SW 1271 (cell line): ENCODE results near the gene PALM2AKAP2.
"Not testable (repeated sequence)": the region's sequence is repeated elsewhere in the genome, so short reads cannot be mapped to it uniquely, and the experiment has no call there.

Experiments used
- DNase-seq, 2 experiments: peaks; one replicate each; lab custom pipeline; 2025; lab: John Stamatoyannopoulos, UW

PALM2AKAP2 gene

DNA sequence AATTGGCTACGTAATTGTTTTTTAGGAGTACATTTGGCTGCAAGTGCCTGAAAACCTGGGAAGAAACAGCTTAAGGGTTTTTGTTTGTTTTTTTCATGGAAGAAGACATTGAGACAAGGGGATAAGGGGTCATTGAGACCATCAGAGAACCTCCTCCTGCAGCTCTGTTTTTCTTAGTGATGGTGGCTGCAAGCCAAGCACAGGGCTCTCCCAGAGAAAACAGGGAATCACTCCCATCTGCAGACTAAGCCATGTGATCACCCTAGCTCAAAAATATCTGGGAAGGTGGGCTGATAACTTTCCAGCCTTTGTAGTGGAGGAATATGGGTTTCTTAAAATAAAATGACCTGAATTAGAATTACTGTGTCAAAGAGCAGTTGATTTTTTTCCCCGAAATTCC is 25.1 kb downstream of the PALM2AKAP2 start:
- DNase-seq = no peak

DNA sequence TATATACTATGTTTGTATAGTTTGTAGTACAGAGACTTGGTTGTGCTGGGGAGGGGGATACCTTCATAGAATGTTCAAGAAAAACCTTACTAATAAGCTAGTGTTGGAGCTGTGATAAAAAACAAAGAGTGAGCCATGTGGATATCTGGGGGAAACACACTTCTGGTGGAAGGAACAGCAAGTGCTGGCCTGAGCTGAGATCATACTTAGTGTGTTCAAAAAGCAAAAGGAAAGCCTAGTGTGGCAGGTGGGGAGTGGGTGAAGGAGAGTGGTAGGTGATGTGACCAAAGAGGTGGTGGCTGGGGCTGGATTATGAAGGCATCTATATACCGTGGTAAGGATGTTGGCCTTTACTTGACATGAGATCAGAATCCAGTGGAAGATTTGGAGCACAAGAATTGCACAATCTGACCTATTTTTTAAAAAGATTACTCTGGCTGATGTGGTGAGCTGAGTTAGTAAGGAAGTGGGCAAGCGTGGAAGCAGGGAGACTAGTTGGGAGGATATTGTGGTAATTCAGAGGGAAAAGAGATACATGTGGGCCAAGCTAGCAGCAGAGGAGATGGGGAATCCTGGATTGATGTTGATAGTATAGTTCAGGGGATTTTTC is 26.6 kb downstream of the PALM2AKAP2 start:
- DNase-seq = no peak

DNA sequence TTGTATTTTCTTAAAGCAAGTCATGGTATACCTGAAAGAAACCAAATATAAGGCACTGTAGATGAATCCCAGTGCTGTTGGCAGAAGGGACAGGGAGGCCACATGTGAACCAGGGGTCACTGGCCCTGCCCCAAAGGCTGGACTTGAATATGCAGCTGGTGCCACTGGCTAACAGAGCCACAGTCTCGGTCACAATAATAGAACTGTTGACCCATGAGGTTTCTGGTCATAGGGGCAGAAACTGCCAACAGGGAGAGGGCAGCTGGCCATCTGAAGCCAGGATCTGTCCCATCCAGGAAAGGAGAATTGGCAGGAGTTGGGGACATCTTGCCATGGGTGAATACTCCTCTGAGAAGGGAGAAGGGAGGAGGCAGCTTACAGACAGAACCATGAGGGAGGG is 31.9 kb downstream of the PALM2AKAP2 start:
- no peak for DNase-seq

DNA sequence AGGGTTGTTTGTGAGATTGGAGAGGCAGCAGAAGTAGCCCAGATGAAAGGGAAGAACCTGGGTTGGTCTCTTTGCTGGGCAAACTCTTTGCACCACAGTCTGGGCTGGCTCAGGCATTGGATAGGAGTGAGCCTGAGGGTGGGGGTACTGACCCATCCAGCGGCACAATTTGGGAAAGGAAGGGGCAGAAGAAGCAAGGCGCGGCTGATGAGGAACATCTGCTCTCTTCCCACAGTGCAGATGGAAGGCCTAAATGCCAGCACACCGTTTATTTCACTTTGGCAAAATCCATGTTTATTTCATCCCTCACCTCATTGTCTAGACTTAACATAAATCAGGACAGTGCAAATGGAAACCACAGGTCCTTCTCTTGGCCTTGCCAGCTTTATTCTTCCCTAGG is 32.3 kb downstream of the PALM2AKAP2 start:
- no peak for DNase-seq

DNA sequence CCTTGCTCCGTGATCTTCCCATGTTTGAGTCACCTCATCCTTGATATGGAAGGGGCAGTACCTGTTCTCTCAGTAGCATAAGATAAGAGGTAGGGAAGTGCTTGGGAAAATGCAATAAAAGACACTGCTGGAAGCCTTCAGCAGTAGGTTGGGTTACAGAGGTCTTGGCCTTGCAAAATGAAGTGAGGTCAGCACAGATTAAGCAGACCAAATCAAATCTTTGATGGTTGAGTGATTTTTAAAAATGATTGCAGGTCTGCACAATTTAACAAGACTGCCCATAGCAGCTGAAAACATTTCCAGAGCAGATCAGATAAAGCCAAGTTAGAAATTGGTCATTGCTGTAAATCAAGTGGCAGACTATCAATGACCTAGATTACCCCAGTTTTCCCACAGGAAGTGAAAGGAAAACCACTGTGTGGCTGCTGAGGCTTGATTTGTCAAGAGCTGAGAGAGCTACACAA is 32.9 kb downstream of the PALM2AKAP2 start:
- DNase-seq = no peak

DNA sequence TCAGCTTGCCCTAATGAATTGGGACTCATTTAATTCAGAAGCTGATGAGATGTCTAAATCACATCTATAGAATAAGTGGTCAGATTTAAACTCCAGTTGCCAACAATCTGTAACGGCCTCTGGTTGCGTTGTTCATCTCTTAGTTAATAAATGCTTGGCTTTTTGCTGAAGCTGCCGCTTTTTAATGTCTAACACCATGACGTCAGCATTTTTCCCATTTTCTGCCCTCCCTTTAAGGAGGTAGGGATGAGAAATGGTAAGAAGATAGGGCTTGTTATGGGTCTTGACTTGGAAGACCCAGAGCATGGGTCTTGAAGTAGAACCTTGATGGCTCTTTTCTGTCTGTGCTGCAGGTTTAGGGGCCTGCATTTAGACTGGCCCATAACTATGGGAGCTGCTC is 33.3 kb downstream of the PALM2AKAP2 start:
- no peak for DNase-seq

DNA sequence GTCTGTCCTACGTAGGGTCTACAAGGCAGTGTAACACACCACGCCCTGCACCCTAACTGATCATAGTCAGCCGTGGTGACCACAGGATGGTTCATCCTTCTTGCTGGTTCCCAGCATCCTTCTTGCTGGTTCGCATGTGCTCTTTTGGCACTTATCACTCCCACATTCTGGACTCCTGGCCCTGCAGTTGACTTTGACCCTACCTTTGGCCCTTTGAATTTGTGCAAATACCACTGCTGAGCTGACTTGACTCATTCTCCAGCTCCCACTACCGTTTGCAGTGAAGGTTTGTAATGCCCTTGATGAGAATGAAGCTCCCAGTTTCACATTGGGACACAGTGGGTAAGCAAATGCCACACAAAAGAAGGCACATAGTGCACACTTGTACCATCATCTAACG is 33.8 kb downstream of the PALM2AKAP2 start:
- DNase-seq = no peak

DNA sequence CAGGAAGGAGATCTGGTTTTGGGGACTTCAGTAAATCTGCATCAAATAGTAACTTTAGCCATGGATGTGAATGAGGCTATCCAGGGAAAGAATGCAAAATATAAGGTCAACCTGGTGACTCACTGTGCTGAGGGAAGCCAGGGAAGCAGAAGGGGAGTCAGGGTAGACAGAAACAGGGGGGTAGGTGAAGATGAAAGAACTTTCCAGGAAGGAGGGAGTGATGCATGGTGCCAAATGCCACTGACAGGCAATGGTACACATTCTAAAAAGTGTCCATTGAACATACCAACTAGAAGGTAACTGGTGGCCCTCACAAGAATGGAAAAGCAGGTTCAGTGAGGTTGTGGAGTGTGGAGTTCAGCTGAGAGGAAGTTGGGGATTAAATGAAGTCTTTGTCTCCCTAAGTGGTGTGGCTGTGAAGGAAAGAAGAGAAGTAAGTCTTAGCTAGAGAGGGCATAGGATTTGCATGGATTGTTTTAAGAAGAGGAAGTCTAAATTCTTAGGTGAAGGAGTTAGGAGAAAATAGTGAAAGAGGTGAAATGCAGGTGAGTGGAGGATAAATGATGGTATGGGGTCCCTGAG is 35.5 kb downstream of the PALM2AKAP2 start:
- DNase-seq = peak in 1 of 2 experiments; percentile 34

DNA sequence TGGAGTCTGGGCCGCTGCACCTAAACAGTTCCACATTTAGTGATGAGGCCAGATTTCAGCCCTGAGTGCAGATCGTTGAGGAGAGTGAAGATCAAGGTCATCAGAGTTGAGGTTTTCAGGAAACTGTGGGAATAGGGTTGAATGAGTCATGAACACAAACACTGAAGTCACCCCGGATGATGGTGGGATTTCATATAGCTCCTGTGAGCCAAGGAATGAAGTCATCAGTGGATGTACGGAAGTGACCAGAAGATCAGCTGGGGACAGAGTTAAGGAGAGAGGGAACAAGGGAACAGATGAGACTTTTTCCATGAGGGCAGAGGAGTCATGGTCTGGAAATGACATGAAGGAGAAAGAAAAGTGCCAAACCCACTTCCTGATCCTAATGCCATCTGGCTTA is 36.5 kb downstream of the PALM2AKAP2 start:
- peak; percentile 98 to 100 for DNase-seq

DNA sequence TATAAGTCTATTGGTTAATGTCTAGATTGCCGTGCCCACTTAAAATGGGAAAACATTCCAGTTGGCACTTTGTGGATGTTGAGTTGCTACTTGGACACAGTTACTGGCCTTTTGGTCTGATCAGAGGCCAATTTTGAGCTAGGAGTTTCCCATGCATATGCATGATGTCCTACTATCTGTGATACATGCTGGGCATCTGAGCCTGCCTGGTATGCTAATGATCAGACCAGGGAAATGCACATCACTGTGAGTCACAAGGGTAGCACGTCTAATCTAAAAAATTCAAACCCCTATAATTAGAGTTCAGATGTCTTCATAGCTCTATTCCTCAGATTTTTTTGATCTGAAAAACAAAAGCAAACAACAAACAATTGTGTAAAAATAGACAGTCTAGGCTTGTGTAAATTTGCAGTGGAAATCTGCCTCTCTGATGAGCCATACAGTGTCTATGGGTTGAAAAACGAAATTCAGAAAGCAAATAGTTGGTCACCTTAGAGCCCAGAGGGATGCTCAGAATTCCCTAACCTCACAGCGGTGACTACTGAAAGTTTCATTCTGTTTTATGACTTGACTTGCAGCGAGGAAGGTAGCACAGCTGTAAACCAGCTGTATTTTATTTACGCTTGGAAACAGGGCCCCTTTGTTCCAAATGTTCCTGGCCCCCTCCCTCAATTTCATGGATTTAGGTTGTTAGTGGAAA is 37.3 kb downstream of the PALM2AKAP2 start:
- DNase-seq = peak in 1 of 2 experiments; percentile 61

DNA sequence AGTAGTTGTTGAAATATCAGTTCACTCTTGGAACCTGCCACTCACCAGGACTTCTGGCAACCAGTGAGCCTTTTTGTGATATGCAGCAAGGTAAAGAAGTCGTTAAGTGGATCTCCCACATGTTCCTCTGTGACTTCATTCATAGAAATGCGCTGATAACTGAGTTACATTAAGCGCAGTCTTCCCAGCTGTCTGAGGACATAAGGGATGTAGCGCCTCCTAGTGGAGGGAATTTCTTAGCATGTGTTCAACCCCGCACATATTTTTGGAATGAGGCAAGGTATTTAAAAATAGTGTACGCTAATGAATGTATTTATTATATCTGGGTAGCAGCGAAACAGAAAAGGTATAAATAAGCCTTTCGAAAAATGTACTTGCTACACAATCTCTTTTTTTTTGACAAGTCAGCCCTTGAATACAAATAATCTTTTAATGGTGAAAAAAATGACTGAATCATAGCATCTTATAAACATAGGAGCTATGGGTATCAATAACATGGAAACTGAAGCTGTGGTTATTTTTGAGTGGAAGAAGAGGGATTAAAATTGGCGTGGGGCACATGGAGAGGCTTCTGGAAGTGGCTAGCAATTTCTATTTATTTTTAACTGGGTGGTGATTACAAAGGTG is 38.0 kb downstream of the PALM2AKAP2 start:
- peak; percentile 90 to 93 for DNase-seq

DNA sequence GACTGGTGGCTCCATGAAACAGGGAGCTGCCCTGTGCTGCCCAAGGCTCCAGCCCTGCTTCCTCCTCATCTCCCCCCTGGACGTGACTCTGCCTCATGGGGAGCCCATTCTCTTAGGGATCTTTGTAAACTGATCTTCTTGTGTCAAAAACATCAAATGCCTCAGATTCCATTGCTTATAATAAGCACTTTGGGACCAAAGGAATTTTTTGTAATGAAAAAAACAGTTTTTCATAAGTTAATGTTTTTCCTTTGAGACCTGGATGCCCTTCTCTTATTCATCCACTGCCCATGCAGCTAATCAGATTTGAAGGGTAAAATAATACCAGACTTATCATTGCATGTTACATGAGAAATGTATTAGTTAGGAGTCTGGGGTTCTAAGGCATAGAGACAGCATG is 41.7 kb downstream of the PALM2AKAP2 start:
- no peak for DNase-seq

DNA sequence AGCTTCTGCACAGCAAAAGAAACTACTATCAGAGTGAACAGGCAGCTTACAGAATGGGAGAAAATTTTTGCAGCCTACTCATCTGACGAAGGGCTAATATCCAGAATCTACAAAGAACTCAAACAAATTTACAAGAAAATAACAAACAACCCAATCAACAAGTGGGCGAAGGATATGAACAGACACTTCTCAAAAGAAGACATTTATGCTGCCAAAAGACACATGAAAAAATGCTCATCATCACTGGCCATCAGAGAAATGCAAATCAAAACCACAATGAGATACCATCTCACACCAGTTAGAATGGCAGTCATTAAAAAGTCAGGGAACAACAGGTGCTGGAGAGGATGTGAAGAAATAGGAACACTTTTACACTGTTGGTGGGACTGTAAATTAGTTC is 45.4 kb downstream of the PALM2AKAP2 start:
- DNase-seq = not testable (repeated sequence)

DNA sequence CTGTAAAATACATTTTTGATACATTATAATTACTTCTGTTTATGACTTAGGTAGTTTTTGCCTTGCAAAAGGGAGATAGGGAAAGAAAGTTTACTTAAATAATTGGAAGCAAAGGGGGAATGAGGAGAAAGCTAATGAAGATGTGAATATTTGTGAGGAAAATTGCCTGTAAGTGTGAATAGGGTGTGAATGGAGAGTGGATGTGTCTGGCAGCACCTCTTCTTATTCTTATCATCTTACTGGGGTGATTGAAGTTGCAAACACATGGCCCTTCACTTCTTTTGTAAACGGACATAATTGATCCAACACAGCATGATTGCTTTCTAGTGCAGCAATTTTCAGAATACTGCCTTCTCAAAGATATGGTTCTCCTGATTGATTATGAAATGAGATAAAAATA is 46.6 kb downstream of the PALM2AKAP2 start:
- no peak for DNase-seq

DNA sequence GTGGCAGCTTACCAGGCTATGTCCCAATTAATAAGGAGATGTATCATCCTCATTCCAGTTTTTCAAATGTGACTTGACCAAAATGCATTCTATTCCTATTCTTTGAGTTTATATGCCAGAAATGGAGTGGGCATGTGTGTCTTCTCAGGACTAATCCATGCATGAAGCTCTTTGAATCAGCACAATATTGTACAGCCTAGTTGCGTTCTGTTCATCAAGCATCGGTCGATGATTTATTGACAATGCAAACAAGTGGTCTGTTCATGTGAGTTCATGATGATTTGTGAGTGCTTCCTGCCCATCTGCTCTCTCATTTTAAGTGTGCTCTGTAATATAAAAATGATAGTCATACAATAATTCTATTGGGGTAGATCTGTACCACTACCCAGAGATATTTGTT is 48.3 kb downstream of the PALM2AKAP2 start:
- no peak for DNase-seq
